ENCODE results near the gene DUS4L.

- TF ChIP-seq EZH2 (IDR thresholded peaks at IDR 0.05; ENCODE audit: low read length, unreplicated experiment) (no peak), CTCF (conservative IDR thresholded peaks at IDR 0.05; ENCODE audit: low read depth, low read length) (no peak), EZH2phosphoT487 (IDR thresholded peaks at IDR 0.05; ENCODE audit: borderline replicate concordance, low read length) (no peak)
Observed at GRCh38 chr7:107573537-107573936, 9.8 kb downstream of the DUS4L start.
